Measurements from ENCODE around the gene CSPG4.

DNA sequence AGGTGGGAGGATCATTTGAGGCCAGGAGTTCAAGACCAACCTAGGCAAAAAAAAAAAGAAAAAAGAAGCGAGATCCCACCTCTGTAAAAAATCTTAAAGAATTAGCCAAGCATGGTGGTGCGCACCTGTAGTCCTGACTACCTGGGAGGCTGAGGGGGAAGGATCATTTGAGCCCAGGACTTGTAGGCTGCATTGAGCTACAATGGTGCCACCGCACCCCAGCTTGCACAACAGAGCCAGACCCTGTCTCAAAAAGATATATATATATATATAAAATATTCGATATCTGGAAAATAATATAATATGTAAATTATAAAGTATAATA is 71.5 kb downstream of the CSPG4 start:
- TF ChIP-seq, protein P1, sequence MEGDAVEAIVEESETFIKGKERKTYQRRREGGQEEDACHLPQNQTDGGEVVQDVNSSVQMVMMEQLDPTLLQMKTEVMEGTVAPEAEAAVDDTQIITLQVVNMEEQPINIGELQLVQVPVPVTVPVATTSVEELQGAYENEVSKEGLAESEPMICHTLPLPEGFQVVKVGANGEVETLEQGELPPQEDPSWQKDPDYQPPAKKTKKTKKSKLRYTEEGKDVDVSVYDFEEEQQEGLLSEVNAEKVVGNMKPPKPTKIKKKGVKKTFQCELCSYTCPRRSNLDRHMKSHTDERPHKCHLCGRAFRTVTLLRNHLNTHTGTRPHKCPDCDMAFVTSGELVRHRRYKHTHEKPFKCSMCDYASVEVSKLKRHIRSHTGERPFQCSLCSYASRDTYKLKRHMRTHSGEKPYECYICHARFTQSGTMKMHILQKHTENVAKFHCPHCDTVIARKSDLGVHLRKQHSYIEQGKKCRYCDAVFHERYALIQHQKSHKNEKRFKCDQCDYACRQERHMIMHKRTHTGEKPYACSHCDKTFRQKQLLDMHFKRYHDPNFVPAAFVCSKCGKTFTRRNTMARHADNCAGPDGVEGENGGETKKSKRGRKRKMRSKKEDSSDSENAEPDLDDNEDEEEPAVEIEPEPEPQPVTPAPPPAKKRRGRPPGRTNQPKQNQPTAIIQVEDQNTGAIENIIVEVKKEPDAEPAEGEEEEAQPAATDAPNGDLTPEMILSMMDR (IDR thresholded peaks at IDR 0.05) = no peak
- TF ChIP-seq POLR2A (IDR thresholded peaks at IDR 0.05) (no peak), EP300 (IDR thresholded peaks at IDR 0.05) (no peak)

Data from ovary (tissue), 3 donors.